HG02852 (cell line): ENCODE measurements around the gene WWC2.

Experiments
- ATAC-seq: cut with Tn5 transposase; IDR thresholded peaks from one replicate; pipeline ENCODE4 v1.9.1; 2021; ENCODE audit warnings: mild to moderate bottlenecking, moderate library complexity; ENCODE audit not compliant: unreplicated experiment

The WWC2 gene

DNA sequence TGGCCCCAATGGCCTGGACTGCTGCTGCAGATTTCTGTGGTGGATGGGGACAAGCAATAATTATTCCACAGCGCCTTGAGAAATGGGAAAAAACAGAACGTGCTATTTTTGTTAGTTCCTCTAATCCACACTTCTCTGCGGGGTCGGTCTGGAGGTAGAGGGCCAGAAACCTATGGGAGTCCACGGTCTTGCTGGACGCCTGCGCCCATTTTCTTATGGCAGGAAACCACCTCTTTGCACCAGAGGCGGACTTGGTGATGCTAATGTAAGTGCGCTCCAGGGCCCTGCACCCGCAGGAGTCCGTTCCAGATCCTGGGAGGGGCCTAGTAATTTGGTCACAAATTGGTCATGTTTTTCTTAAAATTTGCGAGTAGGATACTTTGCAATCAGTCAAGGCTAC is 249.1 kb downstream of the WWC2 start:
- no peak for ATAC-seq

DNA sequence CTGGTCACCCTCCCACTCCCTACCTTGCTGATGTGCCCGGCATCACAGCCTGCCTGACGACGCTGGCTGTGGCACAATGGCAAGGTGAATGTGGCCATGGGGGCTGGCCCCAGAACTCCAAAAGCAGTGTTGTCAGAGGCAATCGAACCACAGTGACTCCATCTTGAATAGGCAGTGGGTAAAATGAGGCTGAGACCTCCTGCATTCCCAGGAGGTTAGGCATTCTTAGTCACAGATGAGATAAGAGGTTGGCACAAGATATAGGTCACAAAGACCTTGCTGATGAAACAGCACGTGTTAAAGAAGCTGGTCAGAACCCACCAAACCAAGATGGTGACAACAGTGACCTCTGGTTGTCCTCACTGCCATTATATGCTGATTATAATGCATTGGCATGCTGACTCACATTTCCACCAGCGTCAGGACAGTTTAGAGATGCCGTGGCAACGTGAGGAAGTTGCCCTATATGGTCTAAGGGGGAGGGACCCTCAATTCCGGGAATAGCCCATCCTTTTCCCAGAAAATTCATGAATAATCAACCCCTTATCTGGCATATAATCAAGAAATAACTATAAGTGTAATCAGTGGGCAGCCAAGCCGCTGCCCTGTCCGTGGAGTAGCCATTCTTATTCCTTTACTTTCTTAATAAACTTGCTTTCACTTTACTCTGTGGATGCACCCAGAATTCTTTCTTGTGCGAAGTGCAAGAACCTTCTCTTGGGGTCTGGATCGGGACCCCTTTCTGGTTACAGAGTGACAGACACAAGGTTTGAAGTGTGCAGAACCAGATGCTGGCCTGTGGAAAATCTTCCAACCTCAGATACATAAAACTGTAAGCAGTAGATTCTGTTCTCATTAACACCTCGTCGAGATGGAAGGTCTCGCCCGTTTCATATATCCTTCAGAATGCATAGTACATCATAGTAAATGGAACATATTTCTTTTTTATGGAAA is 249.9 kb downstream of the WWC2 start:
- no peak for ATAC-seq

DNA sequence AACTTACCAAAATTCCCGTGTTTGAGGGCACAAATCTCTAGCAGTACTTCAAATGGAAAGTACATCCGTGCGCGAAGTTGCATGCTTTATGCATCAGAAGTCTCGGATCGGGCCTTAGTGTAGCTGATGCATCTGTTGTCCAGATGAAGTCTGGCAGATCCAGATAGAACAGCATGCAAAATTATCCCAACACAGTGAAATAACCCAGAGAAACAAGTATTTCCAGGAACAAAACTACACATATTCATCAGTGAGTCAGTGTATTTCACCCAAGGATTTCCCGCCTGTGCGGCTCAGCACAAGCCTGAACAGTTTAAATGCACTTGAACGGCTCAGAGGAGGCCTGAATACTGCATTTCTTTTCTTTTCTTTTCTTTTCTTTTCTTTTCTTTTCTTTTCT is 250.6 kb downstream of the WWC2 start:
- no peak for ATAC-seq

DNA sequence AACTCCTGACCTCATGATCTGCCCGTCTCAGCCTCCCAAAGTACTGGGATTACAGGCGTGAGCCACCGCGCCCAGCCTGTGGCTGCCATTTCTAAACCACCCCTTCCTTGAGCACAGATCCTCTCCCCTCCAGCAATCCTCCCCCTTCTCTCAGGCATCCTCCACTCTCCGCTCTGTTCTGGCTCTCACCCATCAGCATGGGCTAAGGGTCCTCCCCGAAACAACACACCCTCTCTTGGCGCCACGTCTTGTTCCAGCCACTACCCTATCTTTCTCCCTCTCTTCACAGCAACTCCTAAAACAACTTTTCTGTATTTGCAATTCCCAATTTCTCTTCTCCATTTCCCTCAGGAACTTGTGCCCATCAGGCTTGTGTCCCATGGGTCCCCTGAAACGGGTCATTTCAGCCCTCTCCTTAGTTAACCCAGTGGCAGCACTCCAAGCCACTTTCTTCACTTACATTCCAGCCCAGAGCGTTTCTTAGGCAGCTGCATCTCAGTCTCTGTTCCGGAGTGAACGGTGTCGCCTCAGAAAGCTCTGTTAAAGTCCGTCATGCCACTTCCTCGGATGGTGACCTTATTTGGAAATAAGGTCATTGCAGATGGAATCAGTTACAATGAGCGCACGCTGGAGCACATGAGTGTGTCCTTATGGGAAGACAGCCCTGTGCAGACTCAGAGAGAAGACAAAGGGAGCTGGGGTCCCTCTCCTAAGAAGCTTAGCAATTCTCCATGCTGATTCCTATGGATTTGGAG is 251.4 kb downstream of the WWC2 start:
- no peak for ATAC-seq

DNA sequence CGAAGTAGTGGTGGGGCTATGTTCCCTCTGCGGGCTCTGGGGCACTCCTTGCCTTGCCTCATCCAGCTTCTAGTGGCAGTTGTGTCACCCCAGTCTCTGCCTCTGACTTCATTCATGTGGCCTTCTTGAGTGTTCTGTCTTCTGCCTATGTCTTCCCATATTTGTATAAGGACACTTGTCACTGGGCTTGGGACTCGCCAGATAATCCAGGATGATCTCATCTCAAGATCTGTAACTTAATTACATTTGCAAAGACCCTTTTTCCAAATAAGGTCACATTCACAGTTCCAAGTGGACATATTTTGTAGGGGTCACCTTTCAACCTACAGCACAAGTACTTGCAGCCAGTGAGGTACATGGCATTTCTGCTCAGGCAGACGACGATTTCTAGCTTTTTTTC is 253.5 kb downstream of the WWC2 start:
- no peak for ATAC-seq

DNA sequence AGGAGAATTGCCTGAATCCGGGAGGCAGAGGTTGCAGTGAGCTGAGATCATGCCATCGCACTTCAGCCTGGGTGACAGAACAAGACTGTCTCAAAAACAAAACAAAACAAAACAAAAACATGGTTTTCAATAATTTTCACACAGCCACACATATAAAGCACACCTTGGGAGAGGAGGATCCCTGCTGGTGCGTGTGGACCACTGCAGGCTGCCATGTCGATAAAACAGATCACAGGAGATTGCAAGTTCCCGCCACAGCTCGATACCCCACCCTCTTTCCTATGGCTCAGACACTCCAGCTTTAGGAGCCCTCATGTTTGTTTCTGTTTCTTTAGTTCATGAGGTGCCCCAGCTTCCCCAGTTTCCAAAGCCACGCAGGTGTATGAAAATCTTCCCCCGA is 254.5 kb downstream of the WWC2 start:
- ATAC-seq: no peak

DNA sequence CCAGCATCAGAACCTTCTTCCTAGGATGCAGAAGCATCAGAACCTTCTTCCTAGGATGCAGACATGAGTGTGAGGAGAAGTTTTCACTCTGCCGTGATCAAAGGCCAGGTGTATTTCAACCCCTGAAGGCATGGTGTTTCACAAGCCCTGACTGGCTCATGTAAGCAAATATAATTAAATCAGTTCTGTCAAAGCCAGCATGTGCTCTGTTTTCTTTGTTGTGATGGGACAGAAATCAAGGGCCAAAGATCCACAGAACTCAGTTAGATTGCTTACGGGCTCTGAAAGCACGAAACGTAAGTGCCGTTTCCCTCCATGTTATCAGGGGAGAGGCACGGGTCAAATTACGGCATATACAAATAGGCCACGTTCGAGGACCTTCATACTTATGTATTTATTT is 255.2 kb downstream of the WWC2 start:
- ATAC-seq: no peak

DNA sequence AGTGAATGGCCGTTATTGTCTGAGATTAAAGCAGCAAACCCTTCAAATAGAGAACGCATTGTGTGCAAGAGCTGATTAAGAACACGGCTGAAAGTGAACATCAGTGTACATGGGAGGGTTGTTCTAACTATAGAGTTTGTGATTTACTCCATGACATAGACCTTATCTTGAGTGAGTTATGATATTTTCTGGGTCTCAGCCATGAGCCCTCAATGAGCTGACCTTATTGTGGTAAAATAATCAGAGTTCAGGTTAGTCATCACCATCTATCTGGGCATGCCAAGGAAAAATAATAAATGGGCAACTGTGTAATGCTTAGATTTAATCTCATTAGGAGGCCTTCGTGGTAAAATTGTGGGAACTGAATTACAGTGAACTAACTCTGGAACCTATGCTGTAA is 256.3 kb downstream of the WWC2 start:
- no peak for ATAC-seq

DNA sequence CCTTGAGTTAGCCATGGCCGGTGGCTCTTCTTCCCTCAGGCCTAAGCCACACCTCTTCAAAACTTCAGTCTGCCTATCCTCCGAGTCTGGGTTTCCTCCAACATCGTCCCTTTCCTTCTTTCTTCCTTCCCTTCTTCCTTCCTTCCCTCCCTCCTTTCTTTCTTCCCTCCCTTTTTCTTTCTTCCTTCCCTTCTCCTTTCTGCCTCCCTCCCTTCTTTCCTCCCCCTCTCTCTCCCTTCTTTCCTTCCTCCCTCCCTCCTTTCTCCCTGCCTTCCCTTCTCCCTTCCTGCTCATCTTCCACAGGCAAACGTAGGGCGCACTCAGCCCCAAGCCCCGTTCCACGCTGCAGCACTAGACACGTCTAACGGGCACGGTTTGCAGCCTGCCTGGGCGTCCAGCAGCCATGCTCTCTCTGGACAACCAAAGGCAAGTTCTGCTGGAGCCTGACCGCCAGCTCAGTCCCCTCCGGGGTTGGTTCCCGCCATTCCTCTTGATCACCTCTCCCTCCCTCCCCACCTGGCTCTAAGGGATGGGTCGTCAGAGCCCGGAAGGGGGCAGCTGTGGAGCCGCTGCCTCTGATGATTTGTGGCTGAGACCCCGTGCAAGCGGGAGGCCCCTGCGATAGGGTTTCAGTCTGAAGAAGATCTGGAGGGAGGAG is 257.2 kb downstream of the WWC2 start:
- ATAC-seq: no peak

DNA sequence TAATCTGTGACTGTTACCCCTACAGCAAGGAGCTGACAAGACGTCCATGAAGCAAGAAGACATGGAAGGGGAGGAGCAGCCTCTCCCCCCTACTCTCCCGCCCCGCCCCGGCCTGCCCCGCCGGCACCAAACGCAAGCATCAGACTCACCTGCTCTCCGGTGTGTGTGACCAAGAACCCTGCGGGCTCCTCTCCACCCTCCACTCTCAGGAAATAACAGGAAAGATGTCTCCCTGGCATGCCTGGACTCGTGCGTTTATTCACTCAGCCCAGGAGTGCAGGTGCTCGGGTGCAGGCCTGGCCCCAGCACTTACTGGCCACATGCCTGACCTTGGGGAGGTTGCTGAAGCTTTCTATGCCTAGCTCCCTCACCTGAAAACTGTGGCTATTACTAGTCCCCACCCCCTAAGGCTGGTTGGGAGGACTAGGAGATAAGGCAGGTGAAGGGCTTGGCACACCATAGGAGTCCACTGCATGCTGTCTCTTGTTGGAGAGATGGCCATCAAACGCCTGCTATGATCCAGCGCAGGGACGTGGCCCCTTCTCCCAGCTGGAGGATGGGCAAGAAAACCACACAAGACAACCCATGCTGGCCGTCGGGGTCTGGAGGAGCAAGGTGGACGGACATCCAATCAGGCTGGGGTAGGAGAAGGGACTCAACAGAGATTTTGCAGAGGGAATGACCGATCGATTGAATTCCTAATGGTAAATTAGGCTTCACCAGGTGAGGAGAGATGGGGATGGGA is 258.0 kb downstream of the WWC2 start:
- no peak for ATAC-seq

DNA sequence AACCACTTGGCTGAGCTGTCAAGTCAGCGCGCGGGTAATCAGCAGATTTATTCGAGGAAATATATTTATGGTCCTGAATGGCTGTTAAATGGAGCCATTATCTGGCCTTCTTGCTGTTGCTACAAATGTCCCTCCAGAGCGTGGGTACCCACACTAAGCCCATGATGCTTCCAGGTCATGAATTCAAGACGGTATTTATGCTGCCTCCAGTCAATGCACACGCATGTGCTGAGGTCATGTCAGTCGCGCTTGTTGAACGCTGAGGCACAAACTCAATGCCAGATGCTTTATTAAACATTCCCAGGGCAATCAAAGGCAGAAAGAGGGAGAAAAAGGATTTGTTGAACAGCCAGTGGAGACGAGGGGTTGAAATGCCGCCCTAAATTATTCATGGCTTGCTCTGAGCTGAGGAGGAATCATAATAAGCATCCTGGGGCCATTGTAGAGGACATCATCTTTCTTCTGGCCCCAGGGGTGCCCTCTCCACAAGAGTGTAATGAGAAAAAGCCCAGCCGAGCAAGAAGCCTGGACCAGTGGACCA is 259.2 kb downstream of the WWC2 start:
- ATAC-seq: no peak

DNA sequence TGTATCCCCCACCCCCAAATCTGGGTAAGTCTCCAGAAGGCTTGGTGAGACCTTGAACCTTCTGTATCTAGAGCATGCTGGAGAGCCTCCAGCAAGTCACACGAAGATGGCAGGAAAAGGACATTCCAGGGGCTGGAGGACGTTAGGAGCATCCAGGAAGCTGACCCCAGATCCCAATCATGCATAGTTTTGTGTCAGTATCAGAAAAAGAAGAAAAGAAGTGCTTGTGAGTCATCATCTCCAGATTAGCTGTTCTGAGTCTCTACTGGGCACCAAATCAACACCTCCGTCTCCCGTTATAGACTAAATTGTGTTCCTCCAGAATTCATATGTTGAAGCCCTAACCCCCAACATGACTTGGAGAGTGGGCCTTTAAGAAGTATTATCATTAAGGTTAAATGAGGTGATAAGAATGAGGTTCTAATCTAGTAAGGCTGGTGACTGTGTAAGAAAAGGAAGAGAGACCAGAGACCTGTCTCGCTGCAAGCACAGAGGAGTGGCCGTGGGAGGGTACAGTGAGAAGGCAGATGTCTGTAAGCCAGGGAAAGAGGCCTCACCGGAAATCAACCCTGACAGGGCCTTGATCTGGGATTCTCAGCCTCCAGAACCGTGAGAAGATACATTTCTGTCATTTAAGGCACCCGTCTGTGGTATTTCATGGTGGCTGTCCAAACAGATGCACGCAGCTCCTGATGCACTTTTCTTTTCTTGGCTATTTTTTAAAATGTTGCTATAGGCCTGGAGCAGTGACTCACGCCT is 261.3 kb downstream of the WWC2 start:
- no peak for ATAC-seq

DNA sequence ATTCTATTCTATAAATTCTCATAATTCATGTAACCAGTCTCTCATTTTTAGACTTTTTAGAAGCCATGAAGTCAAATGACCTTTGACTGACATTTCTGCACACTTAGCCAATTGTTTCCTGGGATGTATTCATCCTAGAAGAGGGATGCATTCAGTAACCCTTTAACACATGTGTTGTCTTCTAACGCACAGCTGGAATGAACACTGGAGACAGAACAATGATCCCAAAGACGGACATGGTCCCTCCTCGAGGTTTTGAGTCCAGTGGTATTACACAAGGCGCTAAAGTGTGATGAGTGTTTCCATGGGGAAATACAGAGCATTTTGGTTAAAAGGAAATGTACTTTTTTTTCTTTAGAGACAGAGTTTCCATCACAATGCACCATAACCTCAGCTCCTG is 263.0 kb downstream of the WWC2 start:
- no peak for ATAC-seq

DNA sequence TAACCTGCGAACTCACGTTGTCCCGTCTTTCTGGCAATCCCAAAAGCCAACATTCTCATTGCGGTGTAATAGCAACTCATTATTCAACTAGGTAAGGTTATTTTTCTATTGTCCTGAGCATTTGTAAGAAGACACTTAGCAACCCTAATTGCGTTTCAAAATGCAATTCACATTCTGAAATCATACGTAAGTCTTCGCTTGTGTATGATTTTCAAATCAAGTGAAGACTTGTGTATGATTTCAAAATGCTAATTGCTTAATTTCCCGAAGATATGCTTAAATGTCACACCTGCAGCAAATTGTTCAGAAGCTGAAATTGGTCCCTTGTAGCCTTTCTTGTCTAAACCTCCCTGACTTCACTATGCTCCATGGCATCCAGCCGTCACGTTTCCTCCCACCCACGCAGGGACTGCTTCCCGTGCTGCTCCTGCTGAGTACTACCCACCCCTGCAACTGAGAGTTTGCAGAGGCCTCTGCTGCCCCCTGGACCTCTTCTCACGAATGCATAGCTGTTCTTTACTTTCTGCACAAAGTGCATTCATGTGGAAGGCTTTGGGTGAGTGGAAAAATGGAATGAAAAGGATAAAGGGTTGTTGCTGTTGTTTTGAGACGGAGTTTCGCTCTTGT is 264.0 kb downstream of the WWC2 start:
- ATAC-seq: no peak

DNA sequence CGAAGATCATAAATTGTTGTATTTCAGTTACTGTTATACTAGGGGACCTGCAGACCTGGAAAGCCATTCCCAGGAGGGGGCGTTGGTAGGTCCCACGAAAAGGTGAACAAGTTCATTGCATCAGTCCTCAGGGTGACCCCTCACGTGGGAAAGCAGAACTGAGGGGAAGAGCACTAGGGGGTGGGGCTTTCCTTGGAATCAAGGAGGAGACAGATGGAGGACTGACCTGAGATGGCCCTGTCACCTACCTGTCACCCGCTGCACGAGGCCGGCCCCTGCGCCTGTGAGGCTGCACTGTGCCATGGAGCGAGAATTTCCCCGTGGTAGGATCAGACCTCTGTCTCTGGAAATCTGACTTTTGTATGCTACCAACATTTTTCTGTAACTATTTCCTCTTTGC is 265.0 kb downstream of the WWC2 start:
- ATAC-seq: no peak

DNA sequence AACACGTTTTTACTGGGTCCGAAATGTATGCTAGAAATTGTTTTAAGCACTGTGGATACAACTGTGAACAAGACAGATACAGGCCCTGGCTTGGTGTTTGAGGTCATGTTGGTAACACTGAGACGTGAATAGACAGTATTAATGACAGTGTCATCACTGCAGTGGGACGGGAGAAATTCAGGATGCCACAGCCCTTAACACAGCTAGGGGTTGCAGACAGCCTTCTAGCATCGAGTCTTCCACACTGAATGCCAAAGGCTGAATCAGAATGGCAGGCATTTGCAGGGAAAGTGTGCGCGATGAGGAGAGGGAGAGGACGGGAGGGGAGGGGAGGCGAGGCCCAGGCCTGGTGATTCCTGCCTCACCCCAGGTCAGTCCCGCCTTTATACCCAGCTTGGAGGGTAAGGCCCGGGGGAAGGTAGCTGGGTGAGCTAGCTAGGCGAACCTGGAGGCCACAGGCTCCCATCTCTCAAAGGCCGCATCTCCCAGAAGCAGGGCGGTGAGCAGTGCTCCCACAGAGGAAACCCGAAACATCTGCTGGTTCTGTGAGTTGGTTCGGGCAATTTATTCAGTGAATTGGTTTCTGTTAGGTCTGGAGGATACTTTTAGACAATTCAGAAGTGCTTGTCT is 267.3 kb downstream of the WWC2 start:
- ATAC-seq: no peak

DNA sequence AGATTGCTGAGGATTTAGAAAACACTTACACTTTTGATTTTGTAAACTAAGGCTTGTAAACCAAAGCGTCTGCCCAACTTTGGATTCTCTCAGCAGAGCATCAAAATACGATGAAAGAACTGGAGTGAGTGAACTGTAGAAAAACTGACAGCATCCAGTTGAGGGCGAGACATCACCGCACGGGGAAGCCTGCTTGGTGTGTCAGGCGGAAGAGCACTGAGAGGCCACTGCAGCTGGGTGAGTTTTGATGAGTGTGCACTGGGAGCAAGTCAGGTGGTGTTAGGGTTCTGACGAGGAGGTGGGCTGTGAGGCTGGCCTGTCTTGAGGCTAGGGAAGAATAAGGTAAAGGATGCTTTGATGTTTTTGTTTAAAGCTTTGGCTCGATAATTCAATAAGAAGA is 270.0 kb downstream of the WWC2 start:
- no peak for ATAC-seq
